GM12873 (cell line): ENCODE results near the gene AHR.
A peak's percentile ranks its signal among the peaks of the same experiment; 100 is the strongest.

Source experiments
- TF ChIP-seq, protein P1 (sequence below): IDR thresholded peaks from 2 replicates; pipeline ENCODE4 v1.5.1; 2012; ENCODE audit warnings: low read depth, mild to moderate bottlenecking, moderate library complexity, low read length, control low read depth; ENCODE audit not compliant: insufficient read depth; ENCODE audit errors: missing control alignments

AHR gene

DNA sequence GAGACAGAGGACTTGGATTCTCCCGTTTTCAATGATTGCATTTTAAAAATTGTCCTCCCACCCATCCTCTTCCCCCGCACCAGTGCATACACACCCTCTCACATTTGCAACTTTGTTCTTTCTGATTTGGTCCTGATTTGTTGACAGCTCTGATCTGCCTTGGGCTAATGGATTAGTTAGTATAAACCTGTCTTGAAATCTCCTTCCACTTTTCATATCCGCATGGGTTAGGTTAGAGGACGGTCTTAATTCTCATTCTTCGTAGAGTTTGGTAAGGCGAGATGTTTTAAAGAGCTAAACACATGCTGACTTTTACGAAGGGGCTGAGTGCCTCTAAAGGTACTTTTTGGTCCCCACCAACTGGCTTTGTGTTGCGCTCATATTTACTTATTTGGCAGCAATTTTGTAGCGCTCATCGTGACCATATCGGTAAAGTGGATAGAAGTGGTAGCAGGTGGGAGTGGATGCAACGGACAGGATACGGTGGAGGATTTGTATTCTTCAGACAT lies 1.1 kb downstream of the AHR start:
- TF ChIP-seq, protein P1, sequence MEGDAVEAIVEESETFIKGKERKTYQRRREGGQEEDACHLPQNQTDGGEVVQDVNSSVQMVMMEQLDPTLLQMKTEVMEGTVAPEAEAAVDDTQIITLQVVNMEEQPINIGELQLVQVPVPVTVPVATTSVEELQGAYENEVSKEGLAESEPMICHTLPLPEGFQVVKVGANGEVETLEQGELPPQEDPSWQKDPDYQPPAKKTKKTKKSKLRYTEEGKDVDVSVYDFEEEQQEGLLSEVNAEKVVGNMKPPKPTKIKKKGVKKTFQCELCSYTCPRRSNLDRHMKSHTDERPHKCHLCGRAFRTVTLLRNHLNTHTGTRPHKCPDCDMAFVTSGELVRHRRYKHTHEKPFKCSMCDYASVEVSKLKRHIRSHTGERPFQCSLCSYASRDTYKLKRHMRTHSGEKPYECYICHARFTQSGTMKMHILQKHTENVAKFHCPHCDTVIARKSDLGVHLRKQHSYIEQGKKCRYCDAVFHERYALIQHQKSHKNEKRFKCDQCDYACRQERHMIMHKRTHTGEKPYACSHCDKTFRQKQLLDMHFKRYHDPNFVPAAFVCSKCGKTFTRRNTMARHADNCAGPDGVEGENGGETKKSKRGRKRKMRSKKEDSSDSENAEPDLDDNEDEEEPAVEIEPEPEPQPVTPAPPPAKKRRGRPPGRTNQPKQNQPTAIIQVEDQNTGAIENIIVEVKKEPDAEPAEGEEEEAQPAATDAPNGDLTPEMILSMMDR: no peak

DNA sequence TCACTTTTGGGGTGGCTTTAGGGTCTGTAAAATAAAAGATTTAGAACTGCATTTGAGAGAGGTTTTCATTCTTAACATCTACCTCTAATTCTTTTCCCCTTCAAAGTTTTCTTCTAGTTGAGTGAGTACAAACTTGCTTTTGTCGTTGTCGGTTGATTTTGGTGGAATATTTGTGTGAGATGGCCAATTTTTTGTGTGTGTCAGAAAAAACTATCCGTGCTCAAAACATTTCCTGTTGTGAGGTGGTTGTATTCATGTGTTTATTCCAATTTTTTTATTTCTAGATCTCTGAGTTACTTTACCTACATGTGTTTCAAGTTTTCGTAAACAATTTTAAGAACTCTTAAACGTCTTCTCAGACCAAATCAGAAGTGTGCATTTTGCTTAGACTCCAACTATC lies 1.6 kb downstream of the AHR start:
- TF ChIP-seq, protein P1: no peak

DNA sequence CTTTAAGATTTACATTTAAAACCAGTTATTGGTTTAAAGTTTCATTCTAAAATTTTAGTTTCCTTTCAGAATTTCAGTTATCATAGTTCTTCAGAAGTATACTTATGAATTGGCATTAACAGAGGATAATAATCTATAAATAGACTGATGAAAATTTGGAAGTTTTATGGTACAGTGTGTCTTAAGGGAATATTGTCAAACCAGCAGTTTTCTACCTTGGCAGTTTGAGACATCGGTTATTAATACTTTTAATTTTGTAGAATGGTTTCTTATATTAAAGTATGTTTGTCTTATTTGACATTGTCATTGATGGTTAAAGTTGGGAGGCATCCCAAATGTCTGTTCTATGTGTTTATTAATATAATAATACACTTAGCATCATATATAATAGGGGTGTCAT lies 2.0 kb downstream of the AHR start:
- TF ChIP-seq, protein P1: no peak

- TF ChIP-seq, protein P1: peak; percentile 45
These were observed 3.3 kb downstream of the AHR start for GRCh38 chr7:17301471-17302456.

- TF ChIP-seq, protein P1: peak; percentile 39
These were observed 4.2 kb downstream of the AHR start for GRCh38 chr7:17302575-17303142.

DNA sequence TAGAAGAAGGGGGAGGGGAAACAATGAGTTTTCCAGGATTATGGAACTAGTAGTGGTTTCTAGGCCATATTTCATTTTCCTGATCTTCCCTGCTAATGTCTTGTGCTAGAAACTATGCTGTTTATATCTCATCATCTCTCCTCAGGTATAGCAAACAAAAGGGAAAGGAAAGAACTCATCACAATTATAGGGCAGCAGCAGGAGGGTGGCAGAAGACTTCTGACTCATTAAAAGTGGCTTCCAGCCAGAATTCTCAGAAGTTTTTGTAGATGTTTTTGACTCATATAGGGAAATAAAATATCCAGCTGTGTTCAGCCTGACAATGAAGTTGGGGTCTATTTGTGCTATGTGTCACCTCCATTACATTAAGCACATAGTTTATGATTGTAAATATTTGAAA lies 6.5 kb downstream of the AHR start:
- TF ChIP-seq, protein P1: no peak
